GM12864 (cell line): ENCODE data around the gene COA1.

Experiments used
- DNase-seq: peaks from one replicate; pipeline ENCODE4 v3.0.0-alpha.2; 2011; ENCODE audit warnings: low read depth
- H3K4me3 ChIP-seq: 2 replicates; pipeline ENCODE4 v1.5.1; 2011; ENCODE audit warnings: mild to moderate bottlenecking, low read depth, low read length, control low read depth
- CTCF ChIP-seq: IDR thresholded peaks from 2 replicates; pipeline ENCODE4 v1.5.1; 2011; ENCODE audit warnings: low read depth, mild to moderate bottlenecking, moderate library complexity, low read length, control low read depth, inconsistent platforms; ENCODE audit errors: missing control alignments

COA1 gene

GRCh38 chr7:43658718-43659548 lies 70.4 kb downstream of the COA1 start:
- DNase-seq, result no peak
- H3K4me3 ChIP-seq, result no peak overlapping the region; the same call in 1 of the 2 replicates
- no peak for TF ChIP-seq CTCF

- H3K4me3 ChIP-seq, result no peak overlapping the region
- no peak for TF ChIP-seq CTCF
These were observed 72.3 kb downstream of the COA1 start for GRCh38 chr7:43656997-43657396.

GRCh38 chr7:43655584-43655983 lies 73.7 kb downstream of the COA1 start:
- TF ChIP-seq CTCF, result no peak

More at GRCh38 chr7:43656997-43657396, 72.3 kb downstream of the COA1 start:
- DNase-seq, result no peak

GRCh38 chr7:43653891-43654504 lies 75.3 kb downstream of the COA1 start:
- TF ChIP-seq CTCF, result no peak
- no peak for DNase-seq
- no peak overlapping the region for H3K4me3 ChIP-seq

More at GRCh38 chr7:43655584-43655983, 73.7 kb downstream of the COA1 start:
- DNase-seq, result no peak
- H3K4me3 ChIP-seq, result no peak overlapping the region

DNA sequence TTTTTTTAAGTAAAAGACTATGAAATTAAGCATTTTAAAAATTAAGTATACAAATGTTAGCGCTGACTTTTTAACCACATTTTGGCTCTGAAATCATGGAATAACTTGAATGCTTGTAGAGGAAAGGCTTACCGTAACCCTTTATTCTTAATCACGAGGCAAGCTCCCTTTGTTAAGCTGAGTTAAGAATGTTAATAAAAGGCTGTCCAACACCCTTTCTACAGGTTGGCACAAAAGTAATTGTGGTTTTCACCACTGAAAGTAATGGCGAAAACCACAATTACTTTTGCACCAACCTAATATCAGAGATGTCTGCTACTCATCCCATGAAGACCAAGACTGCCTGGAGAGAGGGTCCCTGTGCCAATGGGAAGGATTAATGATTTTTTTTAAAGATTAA lies 75.9 kb downstream of the COA1 start:
- TF ChIP-seq CTCF, result no peak

GRCh38 chr7:43652364-43652763 lies 77.0 kb downstream of the COA1 start:
- no peak for TF ChIP-seq CTCF
- H3K4me3 ChIP-seq, result no peak overlapping the region
- DNase-seq, result no peak

More for the DNA sequence above, 75.9 kb downstream of the COA1 start:
- DNase-seq, result no peak
- H3K4me3 ChIP-seq, result no peak overlapping the region
